Astrocyte (in vitro differentiated cells and primary cell): ENCODE measurements around the gene CCDC9. TPM values are rescaled to one million over a fixed set of nuclear protein-coding genes. Genes with fewer than 3 reads are reported as not detected.

Experiments
- DNase-seq: peaks from one replicate; pipeline ENCODE4 v3.0.0-alpha.2; 2010; ENCODE audit warnings: low read depth
- FAIRE-seq: peaks from 2 replicates; lab custom pipeline; 2011; peaks lifted over from hg19 to GRCh38; lab: Jason Lieb, UNC
- H2AFZ ChIP-seq: 2 replicates; pipeline ENCODE4 v1.6.0; 2012; ENCODE audit warnings: low read depth, low read length, inconsistent platforms
- H3K27ac ChIP-seq: 2 replicates; pipeline ENCODE4 v1.5.1; 2011; ENCODE audit warnings: low read depth, low read length, inconsistent platforms
- H3K27me3 ChIP-seq: 2 replicates; pipeline ENCODE4 v1.6.0; 2011; ENCODE audit warnings: low read length, inconsistent platforms; ENCODE audit not compliant: insufficient read depth
- H3K36me3 ChIP-seq: 2 replicates; pipeline ENCODE4 v1.5.1; 2011; ENCODE audit warnings: low read length, inconsistent platforms; ENCODE audit not compliant: insufficient read depth
- H3K4me1 ChIP-seq: 2 replicates; pipeline ENCODE4 v1.5.1; 2011; ENCODE audit warnings: low read length, inconsistent platforms; ENCODE audit not compliant: insufficient read depth
- H3K4me2 ChIP-seq: 2 replicates; pipeline ENCODE4 v1.6.0; 2012; ENCODE audit warnings: low read length, inconsistent platforms
- H3K4me3 ChIP-seq: 2 replicates; pipeline ENCODE4 v1.5.1; 2011; ENCODE audit warnings: low read depth, mild to moderate bottlenecking, low read length, inconsistent platforms; ENCODE audit not compliant: insufficient read depth
- H3K79me2 ChIP-seq: 2 replicates; pipeline ENCODE4 v1.6.0; 2012; ENCODE audit warnings: mild to moderate bottlenecking, low read length, inconsistent platforms; ENCODE audit not compliant: insufficient read depth
- H3K9ac ChIP-seq: 2 replicates; pipeline ENCODE4 v1.6.0; 2012; ENCODE audit warnings: mild to moderate bottlenecking, low read length, inconsistent platforms
- H3K9me3 ChIP-seq: 2 replicates; pipeline ENCODE4 v1.5.1; 2012; ENCODE audit warnings: low read depth, mild to moderate bottlenecking, low read length, inconsistent platforms; ENCODE audit not compliant: insufficient read depth
- H4K20me1 ChIP-seq: 2 replicates; pipeline ENCODE4 v1.6.0; 2012; ENCODE audit warnings: low read length, inconsistent platforms; ENCODE audit not compliant: insufficient read depth
- H3K27ac Mint-ChIP-seq: one replicate; pipeline ENCODE4 v1.8.0; 2021; ENCODE audit warnings: mild to moderate bottlenecking, mixed read lengths; ENCODE audit not compliant: unreplicated experiment
- H3K27me3 Mint-ChIP-seq: one replicate; pipeline ENCODE4 v1.8.0; 2021; ENCODE audit warnings: low read depth, mixed read lengths; ENCODE audit not compliant: unreplicated experiment
- H3K36me3 Mint-ChIP-seq: one replicate; pipeline ENCODE4 v1.8.0; 2021; ENCODE audit warnings: low read depth, mixed read lengths; ENCODE audit not compliant: unreplicated experiment
- H3K4me1 Mint-ChIP-seq: one replicate; pipeline ENCODE4 v1.8.0; 2021; ENCODE audit warnings: low read depth, mixed read lengths; ENCODE audit not compliant: unreplicated experiment
- H3K4me3 Mint-ChIP-seq: one replicate; pipeline ENCODE4 v1.8.0; 2021; ENCODE audit warnings: mild to moderate bottlenecking, moderate library complexity, mixed read lengths; ENCODE audit not compliant: unreplicated experiment
- H3K9me3 Mint-ChIP-seq: one replicate; pipeline ENCODE4 v1.8.0; 2021; ENCODE audit warnings: mild to moderate bottlenecking, mixed read lengths; ENCODE audit not compliant: unreplicated experiment
- CTCF ChIP-seq: IDR thresholded peaks from 2 replicates; pipeline ENCODE4 v1.5.1; 2011; ENCODE audit warnings: low read depth, mild to moderate bottlenecking, inconsistent platforms, low read length, moderate library complexity; ENCODE audit not compliant: insufficient read depth
- EZH2 ChIP-seq: IDR thresholded peaks from 2 replicates; pipeline ENCODE4 v1.6.1; 2012; ENCODE audit warnings: mild to moderate bottlenecking, low read length, inconsistent platforms; ENCODE audit not compliant: insufficient read depth
- total RNA-seq: library from RNA; stranded (reverse); gene quantifications from 2 replicates; pipeline ENCODE4 v1.2.1, GENCODE V29; 2021

Gene CCDC9
- total RNA-seq, 1 donor from 2014 or later = 44.6 TPM

DNA sequence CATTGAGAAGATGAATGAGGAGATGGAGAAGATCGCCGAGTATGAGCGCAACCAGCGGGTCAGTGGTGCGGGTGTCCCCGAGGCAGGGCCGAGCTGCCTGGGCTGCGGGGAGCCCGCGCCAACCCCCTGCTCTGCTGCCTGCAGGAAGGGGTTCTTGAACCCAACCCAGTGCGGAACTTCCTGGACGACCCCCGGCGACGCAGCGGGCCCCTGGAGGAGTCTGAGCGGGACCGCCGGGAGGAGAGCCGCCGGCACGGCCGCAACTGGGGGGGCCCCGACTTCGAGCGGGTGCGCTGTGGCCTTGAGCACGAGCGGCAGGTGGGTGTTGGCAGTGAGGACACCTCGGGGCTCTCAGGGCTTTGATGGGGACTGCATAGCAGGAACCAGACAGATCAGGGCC, 8.3 kb downstream of the CCDC9 start:
- no peak for DNase-seq
- peaks cover 2% of the 10 kb centered on the region for H3K4me1 ChIP-seq
- peaks cover 48% of the 10 kb centered on the region for H4K20me1 ChIP-seq
- H3K79me2 ChIP-seq = peaks cover 49% of the 10 kb centered on the region
- H3K36me3 ChIP-seq = peaks cover 26% of the 10 kb centered on the region
- Mint-ChIP-seq H3K27ac (no peak overlapping the region), H3K4me3 (no peak overlapping the region), H3K4me1 (peaks cover 11% of the 10 kb centered on the region), H3K9me3 (no peaks in the 10 kb centered on the region), H3K27me3 (no peaks in the 10 kb centered on the region), H3K36me3 (peaks cover 31% of the 10 kb centered on the region)
- no peaks in the 10 kb centered on the region for H3K9me3 ChIP-seq
- FAIRE-seq = no peak
- H2AFZ ChIP-seq = no peak overlapping the region
- no peak overlapping the region for H3K9ac ChIP-seq
- no peak overlapping the region for H3K4me2 ChIP-seq
- no peak overlapping the region for H3K27ac ChIP-seq
- TF ChIP-seq CTCF = no peak
- no peak for TF ChIP-seq EZH2
- H3K4me3 ChIP-seq = no peak overlapping the region
- no peaks in the 10 kb centered on the region for H3K27me3 ChIP-seq

DNA sequence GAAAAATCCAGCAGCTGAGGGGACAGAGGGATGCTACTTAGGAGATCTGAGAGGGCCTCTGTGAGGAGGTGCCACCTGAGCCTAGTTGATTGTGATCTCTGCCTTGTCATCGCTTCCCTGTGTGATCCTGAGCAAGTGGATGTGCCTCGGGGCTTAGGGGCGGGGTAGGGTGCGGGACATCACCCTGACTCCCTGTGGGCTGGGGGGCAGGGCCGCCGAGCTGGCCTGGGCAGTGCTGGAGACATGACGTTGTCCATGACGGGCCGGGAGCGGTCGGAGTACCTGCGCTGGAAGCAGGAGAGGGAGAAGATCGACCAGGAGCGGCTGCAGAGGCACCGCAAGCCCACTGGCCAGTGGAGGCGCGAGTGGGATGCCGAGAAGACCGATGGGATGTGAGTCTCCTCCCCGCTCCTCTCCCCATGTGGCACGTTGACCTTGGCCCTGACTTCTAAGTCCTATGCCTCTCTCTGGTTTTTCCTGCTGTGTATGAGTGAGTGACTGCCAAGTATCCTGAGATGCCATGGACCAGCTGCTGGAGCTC, 10.1 kb downstream of the CCDC9 start:
- no peak overlapping the region for H2AFZ ChIP-seq
- no peak for TF ChIP-seq CTCF
- no peak for TF ChIP-seq EZH2
- H3K4me2 ChIP-seq = no peak overlapping the region
- no peaks in the 10 kb centered on the region for H3K9me3 Mint-ChIP-seq
- DNase-seq (no peak), FAIRE-seq (no peak)
- no peaks in the 10 kb centered on the region for H3K9me3 ChIP-seq
- H3K27me3 ChIP-seq = no peaks in the 10 kb centered on the region
- H3K4me3 ChIP-seq = no peak overlapping the region
- no peak overlapping the region for H3K27ac ChIP-seq
- no peak overlapping the region for H3K9ac ChIP-seq
- H3K79me2 ChIP-seq = peaks cover 32% of the 10 kb centered on the region
- peaks cover 43% of the 10 kb centered on the region for H4K20me1 ChIP-seq
- H3K36me3 Mint-ChIP-seq = peaks cover 26% of the 10 kb centered on the region
- H3K27me3 Mint-ChIP-seq = no peaks in the 10 kb centered on the region
- H3K36me3 ChIP-seq = peaks cover 19% of the 10 kb centered on the region
- H3K4me3 Mint-ChIP-seq = no peak overlapping the region
- H3K4me1 ChIP-seq = no peaks in the 10 kb centered on the region
- H3K27ac Mint-ChIP-seq = no peak overlapping the region
- no peaks in the 10 kb centered on the region for H3K4me1 Mint-ChIP-seq

- no peak for FAIRE-seq
- no peak overlapping the region for H3K4me3 ChIP-seq
- Mint-ChIP-seq H3K4me1 (peaks cover under 1% of the 10 kb centered on the region), H3K9me3 (no peaks in the 10 kb centered on the region), H3K27ac (no peak overlapping the region), H3K4me3 (no peak overlapping the region), H3K27me3 (no peaks in the 10 kb centered on the region), H3K36me3 (peaks cover 26% of the 10 kb centered on the region)
- H4K20me1 ChIP-seq = peaks cover 38% of the 10 kb centered on the region
- TF ChIP-seq EZH2 (no peak), CTCF (no peak)
- no peaks in the 10 kb centered on the region for H3K27me3 ChIP-seq
- no peak overlapping the region for H3K4me2 ChIP-seq
- no peak overlapping the region for H3K27ac ChIP-seq
- no peaks in the 10 kb centered on the region for H3K4me1 ChIP-seq
- H2AFZ ChIP-seq = no peak overlapping the region
- H3K36me3 ChIP-seq = peaks cover 19% of the 10 kb centered on the region
- H3K9me3 ChIP-seq = no peaks in the 10 kb centered on the region
- H3K9ac ChIP-seq = no peak overlapping the region
- no peak for DNase-seq
- peaks cover 27% of the 10 kb centered on the region for H3K79me2 ChIP-seq
Observed at GRCh38 chr19:47267350-47267759, 11.0 kb downstream of the CCDC9 start.
